ENCODE data around the gene CHMP5. TPM values are rescaled to one million over a fixed set of nuclear protein-coding genes. Genes with fewer than 3 reads are reported as not detected.

CHMP5 gene
- polyA plus RNA-seq, 1 donor (not counting 4 experiments of a cell fraction or from before 2014, with no cell fraction given), result 132 TPM

DNA sequence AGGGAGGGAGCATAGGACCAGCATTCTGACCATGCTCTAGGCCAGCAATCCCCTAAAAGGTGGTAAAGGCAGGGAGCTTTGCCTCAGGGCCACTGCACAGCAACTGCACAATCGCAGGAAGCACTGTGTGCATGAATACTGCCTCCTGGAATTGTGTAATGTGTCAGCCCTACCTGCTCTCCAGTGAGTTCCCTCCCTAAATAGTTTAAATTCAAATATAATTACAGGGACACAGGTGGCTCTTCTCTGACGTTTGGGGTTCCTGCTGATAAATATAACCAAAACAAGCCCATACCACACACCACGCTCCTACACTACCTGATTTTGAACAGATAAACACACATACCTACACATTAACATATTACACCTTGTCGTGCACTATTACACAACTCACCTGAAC, 9.4 kb upstream of the CHMP5 start:
- H3K27me3 ChIP-seq (ENCODE audit: control insufficient read depth, extremely low read depth, insufficient read depth, low read length), result no peaks in the 10 kb centered on the region
- no peaks in the 10 kb centered on the region for H3K9me3 ChIP-seq (ENCODE audit: control insufficient read depth, low read depth, low read length)
- H3K9ac ChIP-seq (ENCODE audit: control insufficient read depth, extremely low read depth, insufficient read depth, low read length), result no peak overlapping the region
- peaks cover 2% of the 10 kb centered on the region for H3K79me2 ChIP-seq (ENCODE audit: control insufficient read depth, insufficient read depth, low read length)
- TF ChIP-seq, protein P1, sequence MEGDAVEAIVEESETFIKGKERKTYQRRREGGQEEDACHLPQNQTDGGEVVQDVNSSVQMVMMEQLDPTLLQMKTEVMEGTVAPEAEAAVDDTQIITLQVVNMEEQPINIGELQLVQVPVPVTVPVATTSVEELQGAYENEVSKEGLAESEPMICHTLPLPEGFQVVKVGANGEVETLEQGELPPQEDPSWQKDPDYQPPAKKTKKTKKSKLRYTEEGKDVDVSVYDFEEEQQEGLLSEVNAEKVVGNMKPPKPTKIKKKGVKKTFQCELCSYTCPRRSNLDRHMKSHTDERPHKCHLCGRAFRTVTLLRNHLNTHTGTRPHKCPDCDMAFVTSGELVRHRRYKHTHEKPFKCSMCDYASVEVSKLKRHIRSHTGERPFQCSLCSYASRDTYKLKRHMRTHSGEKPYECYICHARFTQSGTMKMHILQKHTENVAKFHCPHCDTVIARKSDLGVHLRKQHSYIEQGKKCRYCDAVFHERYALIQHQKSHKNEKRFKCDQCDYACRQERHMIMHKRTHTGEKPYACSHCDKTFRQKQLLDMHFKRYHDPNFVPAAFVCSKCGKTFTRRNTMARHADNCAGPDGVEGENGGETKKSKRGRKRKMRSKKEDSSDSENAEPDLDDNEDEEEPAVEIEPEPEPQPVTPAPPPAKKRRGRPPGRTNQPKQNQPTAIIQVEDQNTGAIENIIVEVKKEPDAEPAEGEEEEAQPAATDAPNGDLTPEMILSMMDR (optimal IDR thresholded peaks at IDR 0.05 in 1 of 3, IDR thresholded peaks at IDR 0.05 in 1 of 3, conservative IDR thresholded peaks at IDR 0.05 in 1 of 3; ENCODE audit: extremely low read depth in 1 of 3, insufficient read depth in 2 of 3, low read length in 3 of 3), result no peak
- TF ChIP-seq EZH2 (IDR thresholded peaks at IDR 0.05; ENCODE audit: low read length), result no peak
- no peaks in the 10 kb centered on the region for H3K9me1 ChIP-seq (ENCODE audit: control insufficient read depth, extremely low read depth, insufficient read depth, low read length)
- peaks cover 34 to 49% of the 10 kb centered on the region in 2 experiments for H3K36me3 ChIP-seq (ENCODE audit: control insufficient read depth in 2 of 2, extremely low read depth in 1 of 2, insufficient read depth in 2 of 2, low read length in 2 of 2)
- FAIRE-seq (no peak), DNase-seq (ENCODE audit: low read depth, low spot score) (no peak)
- H3K4me3 ChIP-seq (ENCODE audit: control insufficient read depth in 2 of 3, extremely low read depth in 1 of 3, insufficient read depth in 2 of 3, low read depth in 1 of 3, low read length in 3 of 3), result no peak overlapping the region
- H3K4me2 ChIP-seq (ENCODE audit: control insufficient read depth, extremely low read depth, insufficient read depth, low read depth, low read length), result no peak overlapping the region
- H3K4me1 ChIP-seq (ENCODE audit: control insufficient read depth, extremely low read depth, insufficient read depth, low read length), result peaks cover 17% of the 10 kb centered on the region
- H2AFZ ChIP-seq (ENCODE audit: control insufficient read depth, low read length), result no peak overlapping the region
- peak overlapping the region; percentile 16 for H3K27ac ChIP-seq (ENCODE audit: control insufficient read depth, insufficient read depth, low read length)
- dilution Hi-C loops (cut with MboI; ENCODE audit: extremely low pct_ligation_motif_present, low sequenced_read_pairs), result no loop called here
- H4K20me1 ChIP-seq (ENCODE audit: control insufficient read depth, extremely low read depth, insufficient read depth, low read length), result no peaks in the 10 kb centered on the region

DNA sequence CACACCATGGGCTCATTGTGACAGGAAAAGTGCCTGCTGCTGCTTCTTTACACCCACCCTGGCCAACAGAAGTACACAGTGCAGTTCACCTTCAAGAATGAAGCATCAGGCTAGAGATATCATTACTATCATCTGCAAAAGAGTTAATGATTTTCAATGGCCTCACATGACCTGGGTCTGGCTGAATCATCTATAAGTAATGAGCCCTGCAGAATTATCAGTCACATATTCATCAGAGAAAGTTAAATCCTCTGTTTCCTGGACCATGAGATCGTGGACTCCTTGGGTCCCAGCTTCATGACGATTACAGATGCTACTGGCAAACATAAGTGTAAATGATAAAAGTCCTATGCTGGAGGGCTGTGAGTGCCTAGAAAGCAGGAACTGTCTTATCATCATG, 8.6 kb upstream of the CHMP5 start:
- H3K27me3 ChIP-seq (ENCODE audit: control insufficient read depth, extremely low read depth, insufficient read depth, low read length), result no peaks in the 10 kb centered on the region
- dilution Hi-C loops (cut with MboI; ENCODE audit: extremely low pct_ligation_motif_present, low sequenced_read_pairs), result no loop called here
- TF ChIP-seq EZH2 (IDR thresholded peaks at IDR 0.05; ENCODE audit: low read length), result no peak
- TF ChIP-seq, protein P1 (optimal IDR thresholded peaks at IDR 0.05 in 1 of 3, IDR thresholded peaks at IDR 0.05 in 1 of 3, conservative IDR thresholded peaks at IDR 0.05 in 1 of 3; ENCODE audit: extremely low read depth in 1 of 3, insufficient read depth in 2 of 3, low read length in 3 of 3), result no peak
- peaks cover 14% of the 10 kb centered on the region for H3K4me1 ChIP-seq (ENCODE audit: control insufficient read depth, extremely low read depth, insufficient read depth, low read length)
- H3K9me1 ChIP-seq (ENCODE audit: control insufficient read depth, extremely low read depth, insufficient read depth, low read length), result no peaks in the 10 kb centered on the region
- FAIRE-seq (no peak), DNase-seq (ENCODE audit: low read depth, low spot score) (no peak)
- H2AFZ ChIP-seq (ENCODE audit: control insufficient read depth, low read length), result no peak overlapping the region
- peak overlapping the region; percentile 16 for H3K27ac ChIP-seq (ENCODE audit: control insufficient read depth, insufficient read depth, low read length)
- H3K4me3 ChIP-seq (ENCODE audit: control insufficient read depth in 2 of 3, extremely low read depth in 1 of 3, insufficient read depth in 2 of 3, low read depth in 1 of 3, low read length in 3 of 3), result no peak overlapping the region
- no peaks in the 10 kb centered on the region for H3K9me3 ChIP-seq (ENCODE audit: control insufficient read depth, low read depth, low read length)
- peaks cover 36 to 49% of the 10 kb centered on the region in 2 experiments for H3K36me3 ChIP-seq (ENCODE audit: control insufficient read depth in 2 of 2, extremely low read depth in 1 of 2, insufficient read depth in 2 of 2, low read length in 2 of 2)
- no peak overlapping the region for H3K4me2 ChIP-seq (ENCODE audit: control insufficient read depth, extremely low read depth, insufficient read depth, low read depth, low read length)
- no peaks in the 10 kb centered on the region for H4K20me1 ChIP-seq (ENCODE audit: control insufficient read depth, extremely low read depth, insufficient read depth, low read length)
- H3K79me2 ChIP-seq (ENCODE audit: control insufficient read depth, insufficient read depth, low read length), result peaks cover 5% of the 10 kb centered on the region
- no peak overlapping the region for H3K9ac ChIP-seq (ENCODE audit: control insufficient read depth, extremely low read depth, insufficient read depth, low read length)
